A549 (cell line): Measurements from ENCODE around the gene FKBP7. TPM values are rescaled to one million over a fixed set of nuclear protein-coding genes. Genes with fewer than 3 reads are reported as not detected.

Experiments
- ATAC-seq, 2 experiments: fragments of 200-7000 bp in 1 of 2; fragments of >200 bp in 1 of 2; cut with Nextera tagmentation in 1 of 2; cut with Tn5 transposase in 1 of 2; 3 replicates each; pipeline versions ENCODE4 v1.8.0 to v1.9.1; 2018 to 2020; ENCODE audit warnings: mild to moderate bottlenecking in 1 of 2, moderate library complexity in 1 of 2
- CTCF ChIA-PET: fragments of 300-600 bp; sonication (Branson Sonifier 250); formaldehyde crosslinking; extraction: SDS; loops from one replicate; lab custom pipeline; 2021; ENCODE audit warnings: antibody characterized with exemption, inconsistent platforms; lab: Yijun Ruan, JAX
- POLR2A ChIA-PET: fragments of 350-600 bp; formaldehyde crosslinking; extraction: SDS; loops from one replicate; lab custom pipeline; 2021; ENCODE audit warnings: antibody characterized with exemption, inconsistent platforms; lab: Yijun Ruan, JAX
- DNase-seq, 2 experiments: peaks; one replicate each; pipeline versions ENCODE4 v3.0.0 to v3.0.0-alpha.2; 2011 to 2016; ENCODE audit warnings: low read depth in 1 of 2, low spot score in 1 of 2
- FAIRE-seq: peaks from 2 replicates; lab custom pipeline; 2011; peaks lifted over from hg19 to GRCh38; lab: Jason Lieb, UNC
- H3K27ac ChIP-seq, 2 experiments: fragments of >200 bp; sonication (Bioruptor Twin); formaldehyde crosslinking; 3 replicates each; pipeline ENCODE4 v1.5.1; 2016 to 2017
- H3K4me1 ChIP-seq: fragments of >200 bp; sonication (Bioruptor Twin); formaldehyde crosslinking; 3 replicates; pipeline ENCODE4 v1.6.1; 2016
- H3K4me2 ChIP-seq: fragments of >200 bp; sonication (Bioruptor Twin); formaldehyde crosslinking; 3 replicates; pipeline ENCODE4 v1.6.1; 2016
- H3K4me3 ChIP-seq: fragments of >200 bp; sonication (Bioruptor Twin); formaldehyde crosslinking; 3 replicates; pipeline ENCODE4 v1.5.1; 2016
- H3K9me3 ChIP-seq: fragments of >200 bp; sonication (Bioruptor Twin); formaldehyde crosslinking; 3 replicates; pipeline ENCODE4 v1.6.1; 2016
- ATOH8 ChIP-seq: fragments of 250-450 bp; sonication (Bioruptor Pico); IDR thresholded peaks from 2 replicates; pipeline ENCODE4 v1.5.0; 2020; ENCODE audit warnings: low read depth, mild to moderate bottlenecking, moderate library complexity
- CBX2 ChIP-seq: fragments of 200-600 bp; sonication (generic); IDR thresholded peaks from 2 replicates; pipeline ENCODE4 v1.6.1; 2016; ENCODE audit warnings: low read depth, mild to moderate bottlenecking, borderline replicate concordance
- CBX8 ChIP-seq: fragments of 200-600 bp; sonication (generic); IDR thresholded peaks from 2 replicates; pipeline ENCODE4 v1.6.1; 2016
- CEBPB ChIP-seq, 2 experiments: fragments of >200 bp in 1 of 2; sonication (Bioruptor Twin) in 1 of 2; formaldehyde crosslinking in 1 of 2; IDR thresholded peaks; 2 replicates each; pipeline ENCODE4 v1.6.1; 2012 to 2016
- CHD2 ChIP-seq: fragments of 150-350 bp; IDR thresholded peaks from 2 replicates; pipeline ENCODE4 v1.6.1; 2014; ENCODE audit warnings: low read length; ENCODE audit not compliant: partially characterized antibody
- CTCF ChIP-seq: fragments of >200 bp; sonication (Bioruptor Twin); formaldehyde crosslinking; IDR thresholded peaks from 3 replicates; pipeline ENCODE4 v1.5.1; 2016
- EHF ChIP-seq: fragments of 250-450 bp; sonication (Bioruptor Pico); IDR thresholded peaks from 2 replicates; pipeline ENCODE4 v1.5.0; 2020; ENCODE audit warnings: mild to moderate bottlenecking
- EHMT2 ChIP-seq: fragments of 200-600 bp; sonication (generic); IDR thresholded peaks from 2 replicates; pipeline ENCODE4 v1.6.1; 2016; ENCODE audit warnings: antibody characterized with exemption, low read depth, mild to moderate bottlenecking, moderate library complexity
- ELK1 ChIP-seq: fragments of 150-350 bp; IDR thresholded peaks from 2 replicates; pipeline ENCODE4 v1.6.1; 2014; ENCODE audit warnings: low read depth, mild to moderate bottlenecking, low read length
- EP300 ChIP-seq, 2 experiments: fragments of >200 bp; sonication (Bioruptor Twin); formaldehyde crosslinking; IDR thresholded peaks; 2 replicates in 1 of 2; 3 replicates in 1 of 2; pipeline ENCODE4 v1.6.1; 2016 to 2017
- ESRRA ChIP-seq: fragments of 150-350 bp; IDR thresholded peaks from 2 replicates; pipeline ENCODE4 v1.6.1; 2014; ENCODE audit warnings: mild to moderate bottlenecking, low read length, borderline replicate concordance
- FOSB ChIP-seq: fragments of 250-450 bp; sonication (Bioruptor Pico); IDR thresholded peaks from 2 replicates; pipeline ENCODE4 v1.5.0; 2020; ENCODE audit warnings: mild to moderate bottlenecking, moderate library complexity
- FOSL2 ChIP-seq, 2 experiments: fragments of 450-650 bp in 1 of 2; fragments of >200 bp in 1 of 2; sonication (Bioruptor Twin) in 1 of 2; formaldehyde crosslinking; IDR thresholded peaks; 2 replicates each; pipeline versions ENCODE4 v1.5.0 to v1.6.1; 2016 to 2020; ENCODE audit warnings: mild to moderate bottlenecking in 1 of 2, moderate library complexity in 1 of 2
- FOXS1 ChIP-seq: fragments of 250-450 bp; sonication (Bioruptor Pico); IDR thresholded peaks from 2 replicates; pipeline ENCODE4 v1.5.0; 2020; ENCODE audit warnings: mild to moderate bottlenecking, moderate library complexity
- GATA3 ChIP-seq: IDR thresholded peaks from 2 replicates; pipeline ENCODE4 v1.6.1; 2012; ENCODE audit warnings: borderline replicate concordance
- HES2 ChIP-seq: fragments of >200 bp; sonication (Bioruptor Twin); formaldehyde crosslinking; IDR thresholded peaks from 2 replicates; pipeline ENCODE4 v1.6.1; 2016
- HEYL ChIP-seq: fragments of 250-450 bp; sonication (Bioruptor Pico); IDR thresholded peaks from 2 replicates; pipeline ENCODE4 v1.8.0; 2021; ENCODE audit warnings: mild to moderate bottlenecking, moderate library complexity
- MAFK ChIP-seq: fragments of 450-650 bp; IDR thresholded peaks from 2 replicates; pipeline ENCODE4 v1.6.1; 2014; ENCODE audit not compliant: partially characterized antibody
- NFE2L2 ChIP-seq: fragments of 150-350 bp; conservative IDR thresholded peaks from 2 replicates; pipeline ENCODE4 v1.6.1; 2014; ENCODE audit warnings: low read length
- NR3C1 ChIP-seq: fragments of >200 bp; sonication (Bioruptor Twin); formaldehyde crosslinking; IDR thresholded peaks from 3 replicates; pipeline ENCODE4 v1.6.1; 2017
- PBX3 ChIP-seq: IDR thresholded peaks from 2 replicates; pipeline ENCODE4 v1.6.1; 2012
- POLR2A ChIP-seq: IDR thresholded peaks from 2 replicates; pipeline ENCODE4 v1.6.1; 2012; ENCODE audit warnings: mild to moderate bottlenecking, low read length
- POLR2AphosphoS2 ChIP-seq: conservative IDR thresholded peaks from 2 replicates; pipeline ENCODE4 v1.6.1; 2012; ENCODE audit warnings: low read length, improper control_type of control experiment, inconsistent platforms
- RARB ChIP-seq: fragments of 250-450 bp; sonication (Bioruptor Pico); IDR thresholded peaks from 2 replicates; pipeline ENCODE4 v1.8.0; 2021; ENCODE audit warnings: mild to moderate bottlenecking, moderate library complexity
- SREBF2 ChIP-seq: fragments of 450-650 bp; IDR thresholded peaks from 2 replicates; pipeline ENCODE4 v1.6.1; 2014; ENCODE audit warnings: mild to moderate bottlenecking, moderate library complexity
- ZC3H11A ChIP-seq: fragments of 450-650 bp; IDR thresholded peaks from 2 replicates; pipeline ENCODE4 v1.6.1; 2014; ENCODE audit warnings: antibody characterized with exemption, mild to moderate bottlenecking
- ZNF302 ChIP-seq: fragments of 250-450 bp; sonication (Bioruptor Pico); IDR thresholded peaks from 2 replicates; pipeline ENCODE4 v1.9.0; 2021; ENCODE audit warnings: inconsistent platforms, mild to moderate bottlenecking, moderate library complexity
- WGBS: methylation state at CpG from one replicate; pipeline ENCODE4 v1.1.6; 2017; ENCODE audit errors: missing lambda C conversion rate; 5-methylcytosine and 5-hydroxymethylcytosine counted together
- polyA plus RNA-seq, 4 experiments: library from polyadenylated mRNA; depleted of rRNA in 3 of 4; stranded (reverse); fragments of >200 nt; fragmentation: RNase III in 1 of 4; extraction: RNeasy Plus Mini Kit Qiagen cat#74134 plus additional on column Dnase treatment in 1 of 4; gene quantifications; 2 replicates in 3 of 4; 3 replicates in 1 of 4; pipeline ENCODE4 v1.2.3, GENCODE V29; 2011 to 2017

Gene FKBP7
- polyA plus RNA-seq, 2 of the 4 experiments (the other 2 are of a cell fraction) = 15.2 to 23.7 TPM

GRCh38 chr2:178479275-178479616 lies 846 bp upstream of the FKBP7 start:
- H3K27ac ChIP-seq = peak overlapping the region; percentile 53 to 92; a peak in 4 of 6 replicates
- CTCF ChIA-PET = interaction anchor here (1.1 to 2.0 kb wide), 7 partner anchors 8 to 347 kb away, joined by 3 to 8 read pairs (median 3); no protein-coding TSS in a partner anchor

GRCh38 chr2:178478130-178478438 lies 316 bp downstream of the FKBP7 start:
- Histone ChIP-seq H3K4me1 (peaks cover 38% of the 10 kb centered on the region), H3K4me2 (peak overlapping the region; percentile 74), H3K9me3 (no peaks in the 10 kb centered on the region), H3K27ac (peak overlapping the region; percentile 82 to 92), H3K4me3 (peak overlapping the region; percentile 68)
- FAIRE-seq (no peak), DNase-seq (no peak), ATAC-seq (no peak)
- CTCF ChIA-PET = no interaction called here
- POLR2A ChIA-PET = interaction anchor here (4.1 kb wide), 1 partner anchor 27 kb away, joined by 35 read pairs; the partner anchor contains the start of genes PJVK and PRKRA
- WGBS = 2% methylated on average over 10 of the region's 10 CpGs
- TF ChIP-seq SREBF2 (no peak), MAFK (no peak), ZC3H11A (no peak), NR3C1 (no peak), NFE2L2 (no peak), FOSL2 (IDR thresholded peaks at IDR 0.05) (no peak), FOSL2 (CRISPR knock-in tag; IDR thresholded peaks at IDR 0.05) (no peak), EHF (CRISPR knock-in tag) (no peak), EHMT2 (no peak), PBX3 (no peak), FOXS1 (CRISPR knock-in tag) (no peak), POLR2AphosphoS2 (no peak), ELK1 (no peak), EP300 (IDR thresholded peaks at IDR 0.05) (no peak), POLR2A (no peak)

More at GRCh38 chr2:178479275-178479616, 846 bp upstream of the FKBP7 start:
- FAIRE-seq (no peak), DNase-seq (no peak), ATAC-seq (no peak)
- 38% methylated on average over 4 of the region's 4 CpGs for WGBS
- peak overlapping the region; percentile 74 for H3K4me2 ChIP-seq
- no peaks in the 10 kb centered on the region for H3K9me3 ChIP-seq
- POLR2A ChIA-PET = interaction anchor here (0.9 to 4.1 kb wide), 2 partner anchors 10 to 28 kb away, joined by 3 to 35 read pairs; partner anchors contain the start of genes PJVK and PRKRA
- TF ChIP-seq FOXS1 (CRISPR knock-in tag) (no peak), CHD2 (no peak), CTCF (no peak), ATOH8 (CRISPR knock-in tag) (no peak), POLR2AphosphoS2 (no peak), RARB (CRISPR knock-in tag) (no peak), CEBPB (IDR thresholded peaks at IDR 0.05) (no peak), FOSL2 (IDR thresholded peaks at IDR 0.05) (no peak), FOSL2 (CRISPR knock-in tag; IDR thresholded peaks at IDR 0.05) (no peak), CBX2 (no peak), HES2 (no peak), HEYL (CRISPR knock-in tag) (no peak), ESRRA (no peak), CBX8 (no peak), PBX3 (no peak), ELK1 (no peak), FOSB (CRISPR knock-in tag) (no peak), MAFK (no peak), ZNF302 (CRISPR knock-in tag) (no peak), GATA3 (no peak)
- peaks cover 44% of the 10 kb centered on the region for H3K4me1 ChIP-seq
- peak overlapping the region; percentile 68 for H3K4me3 ChIP-seq
